Esophagus muscularis mucosa (tissue), 4 donors: Measurements from ENCODE around the gene TMEM126A.

ENCODE experiments used
- CTCF ChIP-seq, 3 experiments: fragments of 200-600 bp in 2 of 3; fragments of 450-650 bp in 1 of 3; sonication (generic) in 2 of 3; IDR thresholded peaks; one replicate each; pipeline ENCODE4 v1.5.1; 2017 to 2019; ENCODE audit warnings: antibody characterized with exemption in 3 of 3, mild to moderate bottlenecking in 2 of 3, moderate library complexity in 1 of 3
- EP300 ChIP-seq: sonication (generic); formaldehyde crosslinking; IDR thresholded peaks from one replicate; pipeline ENCODE4 v1.6.1; 2017; ENCODE audit warnings: antibody characterized with exemption
- POLR2A ChIP-seq: fragments of 450-650 bp; IDR thresholded peaks from one replicate; pipeline ENCODE4 v1.6.1; 2017; ENCODE audit warnings: antibody characterized with exemption, moderate library complexity, mild to moderate bottlenecking, low read depth
- POLR2AphosphoS5 ChIP-seq, 2 donors: sonication (generic); formaldehyde crosslinking; IDR thresholded peaks; one replicate each; pipeline ENCODE4 v1.6.1; 2017; ENCODE audit warnings: antibody characterized with exemption in 2 of 2

- TF ChIP-seq CTCF (IDR thresholded peaks at IDR 0.05) = no peak
- TF ChIP-seq EP300 = no peak
- no peak for TF ChIP-seq POLR2AphosphoS5 (IDR thresholded peaks at IDR 0.05)
- TF ChIP-seq POLR2A = no peak
Measured at GRCh38 chr11:85603220-85603619, 44.5 kb upstream of the TMEM126A start.
